Central memory CD8-positive, alpha-beta T cell (primary cell): Measurements from ENCODE around the gene FKRP.
"Not testable (repeated sequence)": the region's sequence is repeated elsewhere in the genome, so short reads cannot be mapped to it uniquely, and the experiment has no call there.

Experiments used
- ATAC-seq: fragments of 150-1000 bp; cut with Tn5 transposase; replicated peaks from 2 replicates; pipeline ENCODE4 v1.10.0; 2022; ENCODE audit warnings: mild to moderate bottlenecking, moderate FRiP score, moderate number of reproducible peaks; ENCODE audit not compliant: poor library complexity, severe bottlenecking; ENCODE audit errors: extremely low read depth
- DNase-seq, 2 donors: peaks; one replicate each; pipeline ENCODE4 v3.0.0; 2021; ENCODE audit warnings: low spot score in 2 of 2
- H3K27ac Mint-ChIP-seq: one replicate; pipeline ENCODE4 v1.8.0; 2022; ENCODE audit warnings: low read depth, mild to moderate bottlenecking, moderate library complexity, mixed read lengths
- H3K27me3 Mint-ChIP-seq: one replicate; pipeline ENCODE4 v1.8.0; 2022; ENCODE audit warnings: mixed read lengths
- H3K36me3 Mint-ChIP-seq: one replicate; pipeline ENCODE4 v1.8.0; 2022; ENCODE audit warnings: mild to moderate bottlenecking, moderate library complexity, mixed read lengths; ENCODE audit not compliant: insufficient read depth
- H3K4me1 Mint-ChIP-seq: one replicate; pipeline ENCODE4 v1.8.0; 2022; ENCODE audit warnings: mixed read lengths
- H3K4me3 Mint-ChIP-seq: one replicate; pipeline ENCODE4 v1.8.0; 2022; ENCODE audit warnings: mild to moderate bottlenecking, moderate library complexity, mixed read lengths
- H3K9me3 Mint-ChIP-seq: one replicate; pipeline ENCODE4 v1.8.0; 2022; ENCODE audit warnings: mixed read lengths

Gene FKRP

GRCh38 chr19:46745521-46746280 lies at the start of gene FKRP:
Gene FKRP, plus strand, starts transcription at chr19:46746057. Its CDS starts 9,394 bp downstream, at chr19:46755451.
- DNase-seq (no peak), ATAC-seq (peak; percentile 57)
- Mint-ChIP-seq H3K36me3 (peaks cover 17% of the 10 kb centered on the region), H3K27me3 (no peaks in the 10 kb centered on the region), H3K4me3 (peak within 1 kb of the TSS; percentile 85), H3K9me3 (no peaks in the 10 kb centered on the region), H3K4me1 (peaks cover 58% of the 10 kb centered on the region), H3K27ac (peak within 1 kb of the TSS; percentile 85)

- DNase-seq (no peak), ATAC-seq (no peak)
- no peaks in the 10 kb centered on the region for H3K27me3 Mint-ChIP-seq
- no peak overlapping the region for H3K27ac Mint-ChIP-seq
- H3K4me3 Mint-ChIP-seq, result peak overlapping the region; percentile 18
- peaks cover 21% of the 10 kb centered on the region for H3K4me1 Mint-ChIP-seq
- H3K36me3 Mint-ChIP-seq, result peaks cover 88% of the 10 kb centered on the region
- H3K9me3 Mint-ChIP-seq, result no peaks in the 10 kb centered on the region
These were observed 49.0 kb upstream of the FKRP start for GRCh38 chr19:46696866-46697203.

- H3K36me3 Mint-ChIP-seq, result peaks cover 88% of the 10 kb centered on the region
- H3K4me3 Mint-ChIP-seq, result no peak overlapping the region
These were observed 48.5 kb upstream of the FKRP start for GRCh38 chr19:46697204-46697960.

GRCh38 chr19:46698395-46699321 lies 47.2 kb upstream of the FKRP start:
- DNase-seq, result no peak
- H3K4me1 Mint-ChIP-seq, result peaks cover 10% of the 10 kb centered on the region
- peaks cover 87% of the 10 kb centered on the region for H3K36me3 Mint-ChIP-seq
- H3K27me3 Mint-ChIP-seq, result no peaks in the 10 kb centered on the region
- ATAC-seq, result no peak
- no peak overlapping the region for H3K4me3 Mint-ChIP-seq
- H3K27ac Mint-ChIP-seq, result no peak overlapping the region
- H3K9me3 Mint-ChIP-seq, result no peaks in the 10 kb centered on the region

More at GRCh38 chr19:46697204-46697960, 48.5 kb upstream of the FKRP start:
- Mint-ChIP-seq H3K9me3 (no peaks in the 10 kb centered on the region), H3K27ac (no peak overlapping the region), H3K27me3 (no peaks in the 10 kb centered on the region), H3K4me1 (peaks cover 18% of the 10 kb centered on the region)
- DNase-seq (no peak), ATAC-seq (no peak)

- no peak overlapping the region for H3K4me3 Mint-ChIP-seq
- peaks cover 20% of the 10 kb centered on the region for H3K4me1 Mint-ChIP-seq
- H3K9me3 Mint-ChIP-seq, result no peaks in the 10 kb centered on the region
- DNase-seq (no peak), ATAC-seq (no peak)
- H3K27ac Mint-ChIP-seq, result no peak overlapping the region
- peaks cover 84% of the 10 kb centered on the region for H3K36me3 Mint-ChIP-seq
- no peaks in the 10 kb centered on the region for H3K27me3 Mint-ChIP-seq
These were observed 45.2 kb upstream of the FKRP start for GRCh38 chr19:46700704-46701103.

- Mint-ChIP-seq H3K9me3 (no peaks in the 10 kb centered on the region), H3K4me1 (peaks cover 22% of the 10 kb centered on the region), H3K4me3 (peak overlapping the region; percentile 16), H3K27ac (peak overlapping the region; percentile 58), H3K36me3 (peaks cover 80% of the 10 kb centered on the region), H3K27me3 (no peaks in the 10 kb centered on the region)
- ATAC-seq, result peak; percentile 76
- peak; percentile 80 to 95 for DNase-seq
These were observed 41.3 kb upstream of the FKRP start for GRCh38 chr19:46704379-46705076.

- no peaks in the 10 kb centered on the region for H3K9me3 Mint-ChIP-seq
- H3K4me3 Mint-ChIP-seq, result no peak overlapping the region
- no peak overlapping the region for H3K27ac Mint-ChIP-seq
- DNase-seq, result no peak
- H3K4me1 Mint-ChIP-seq, result peaks cover 26% of the 10 kb centered on the region
- H3K36me3 Mint-ChIP-seq, result peaks cover 58% of the 10 kb centered on the region
- H3K27me3 Mint-ChIP-seq, result no peaks in the 10 kb centered on the region
- no peak for ATAC-seq
These were observed 35.2 kb upstream of the FKRP start for GRCh38 chr19:46710687-46711086.

- not testable (repeated sequence) for ATAC-seq, H3K27me3 Mint-ChIP-seq, DNase-seq, H3K9me3 Mint-ChIP-seq
- peaks cover 37% of the 10 kb centered on the region for H3K4me1 Mint-ChIP-seq
- peak overlapping the region; percentile 99 for H3K27ac Mint-ChIP-seq
- peaks cover 47% of the 10 kb centered on the region for H3K36me3 Mint-ChIP-seq
- H3K4me3 Mint-ChIP-seq, result peak overlapping the region; percentile 98
These were observed 33.0 kb upstream of the FKRP start for GRCh38 chr19:46712768-46713338.

- Mint-ChIP-seq H3K27me3 (no peaks in the 10 kb centered on the region), H3K4me1 (peaks cover 48% of the 10 kb centered on the region), H3K4me3 (peak overlapping the region; percentile 98), H3K36me3 (peaks cover 42% of the 10 kb centered on the region), H3K9me3 (no peaks in the 10 kb centered on the region), H3K27ac (peak overlapping the region; percentile 99)
- DNase-seq (peak; percentile 52 to 69), ATAC-seq (peak; percentile 68)
These were observed 31.9 kb upstream of the FKRP start for GRCh38 chr19:46713781-46714443.

GRCh38 chr19:46714444-46715106 lies 31.3 kb upstream of the FKRP start:
- ATAC-seq (peak; percentile 58), DNase-seq (peak; percentile 40 to 51)
- peaks cover 54% of the 10 kb centered on the region for H3K4me1 Mint-ChIP-seq
- no peaks in the 10 kb centered on the region for H3K27me3 Mint-ChIP-seq
- no peaks in the 10 kb centered on the region for H3K9me3 Mint-ChIP-seq
- H3K4me3 Mint-ChIP-seq, result peak overlapping the region; percentile 98
- H3K27ac Mint-ChIP-seq, result peak overlapping the region; percentile 99
- H3K36me3 Mint-ChIP-seq, result peaks cover 37% of the 10 kb centered on the region

GRCh38 chr19:46715620-46715974 lies 30.3 kb upstream of the FKRP start:
- no peaks in the 10 kb centered on the region for H3K27me3 Mint-ChIP-seq
- no peak for ATAC-seq
- peaks cover 57% of the 10 kb centered on the region for H3K4me1 Mint-ChIP-seq
- H3K27ac Mint-ChIP-seq, result peak overlapping the region; percentile 99
- DNase-seq, result no peak
- H3K36me3 Mint-ChIP-seq, result peaks cover 30% of the 10 kb centered on the region
- H3K4me3 Mint-ChIP-seq, result peak overlapping the region; percentile 98
- no peaks in the 10 kb centered on the region for H3K9me3 Mint-ChIP-seq
